K562 (cell line): ENCODE data around the gene SYT1. TPM values are rescaled to one million over a fixed set of nuclear protein-coding genes. Genes with fewer than 3 reads are reported as not detected.

ENCODE experiments used
- ATAC-seq: fragments of 200-7000 bp; cut with Tn5 transposase; 3 replicates; pipeline ENCODE4 v1.9.1; 2020; ENCODE audit warnings: moderate library complexity
- BruUV-seq: library from RNA; stranded (reverse); fragments of 400-500 nt; replicated peaks from 2 replicates; lab custom pipeline; 2021; lab: Mats Ljungman, UMichigan
- CTCF ChIA-PET: fragments of 300-600 bp; formaldehyde crosslinking; extraction: SDS; loops from one replicate; lab custom pipeline; 2021; ENCODE audit warnings: low intra/inter-chr PET ratio; lab: Yijun Ruan, JAX
- POLR2A ChIA-PET: fragments of 300-600, 350-650 bp; sonication (Branson Sonifier 250); formaldehyde crosslinking; extraction: SDS; loops from one replicate; lab custom pipeline; 2021; ENCODE audit warnings: antibody characterized with exemption, inconsistent platforms; lab: Yijun Ruan, JAX
- DNase-seq, 4 experiments: peaks; one replicate each; pipeline versions ENCODE4 v3.0.0 to v3.0.0-alpha.2; 2011 to 2018; ENCODE audit warnings: low spot score in 3 of 4, mixed read lengths in 3 of 4; ENCODE audit errors: extremely low read depth in 1 of 4
- FAIRE-seq: peaks from 2 replicates; lab custom pipeline; 2011; peaks lifted over from hg19 to GRCh38; lab: Jason Lieb, UNC
- H2AFZ ChIP-seq: 2 replicates; pipeline ENCODE4 v1.6.0; 2011; ENCODE audit warnings: low read depth, low read length, control low read depth, inconsistent platforms
- H3K27ac ChIP-seq: fragments of 200-600 bp; 3 replicates; pipeline ENCODE4 v1.8.0; 2011; ENCODE audit warnings: low read depth, mild to moderate bottlenecking, control low read depth, inconsistent platforms, low read length, moderate library complexity, mixed read lengths; ENCODE audit errors: extremely low read depth
- H3K27me3 ChIP-seq, 2 experiments: fragments of 300-600 bp in 1 of 2; 2 replicates in 1 of 2; 3 replicates in 1 of 2; pipeline versions ENCODE4 v1.6.0 to v1.8.0; 2011; ENCODE audit warnings: inconsistent platforms in 2 of 2, low read length in 2 of 2, mild to moderate bottlenecking in 1 of 2, mixed read lengths in 1 of 2, moderate library complexity in 1 of 2; ENCODE audit not compliant: control insufficient read depth in 2 of 2, insufficient read depth in 2 of 2
- H3K36me3 ChIP-seq: fragments of 300-600 bp; 3 replicates; pipeline ENCODE4 v1.8.0; 2011; ENCODE audit warnings: mild to moderate bottlenecking, low read length, inconsistent platforms; ENCODE audit not compliant: control insufficient read depth, insufficient read depth
- H3K4me1 ChIP-seq, 2 experiments: fragments of 200-600 bp in 1 of 2; replicated peaks in 1 of 2; 2 replicates in 1 of 2; 3 replicates in 1 of 2; pipeline versions ENCODE4 v1.5.1 to v1.8.0; 2011; ENCODE audit warnings: inconsistent platforms in 2 of 2, low read length in 2 of 2, mild to moderate bottlenecking in 1 of 2, mixed read lengths in 1 of 2, moderate library complexity in 1 of 2; ENCODE audit not compliant: control insufficient read depth in 2 of 2, insufficient read depth in 2 of 2
- H3K4me2 ChIP-seq: 2 replicates; pipeline ENCODE4 v1.6.1; 2011; ENCODE audit warnings: low read length, control low read depth, inconsistent platforms, mixed read lengths; ENCODE audit not compliant: insufficient read depth
- H3K4me3 ChIP-seq: fragments of 200-600 bp; sonication (generic), shearing (Covaris generic); 2 replicates; pipeline ENCODE4 v1.5.1; 2016; ENCODE audit warnings: control low read depth, inconsistent platforms
- H3K79me2 ChIP-seq: fragments of 200-600 bp; 3 replicates; pipeline ENCODE4 v1.8.0; 2011; ENCODE audit warnings: low read length, inconsistent platforms; ENCODE audit not compliant: control insufficient read depth, insufficient read depth
- H3K9ac ChIP-seq, 2 experiments: 2 replicates each; pipeline versions ENCODE4 v1.6.0 to v1.6.1; 2011; ENCODE audit warnings: low read depth in 2 of 2, low read length in 2 of 2, control low read depth in 1 of 2, inconsistent platforms in 1 of 2, mild to moderate bottlenecking in 1 of 2, mixed read lengths in 1 of 2; ENCODE audit not compliant: insufficient read depth in 1 of 2
- H3K9me1 ChIP-seq: one replicate; pipeline ENCODE4 v1.6.0; 2011; ENCODE audit warnings: inconsistent platforms, mild to moderate bottlenecking, low read length, moderate library complexity; ENCODE audit not compliant: control insufficient read depth, insufficient read depth
- H3K9me3 ChIP-seq: replicated peaks from 2 replicates; pipeline ENCODE4 v1.5.1; 2011; ENCODE audit warnings: low read depth, low read length, inconsistent platforms; ENCODE audit not compliant: control insufficient read depth, insufficient read depth
- H4K20me1 ChIP-seq: replicated peaks from 2 replicates; pipeline ENCODE4 v1.6.1; 2011; ENCODE audit warnings: low read length, inconsistent platforms, mixed read lengths; ENCODE audit not compliant: control insufficient read depth, insufficient read depth
- ARID2 ChIP-seq: fragments of 450-650 bp; IDR thresholded peaks from 2 replicates; pipeline ENCODE4 v1.6.1; 2017; ENCODE audit warnings: antibody characterized with exemption, mild to moderate bottlenecking
- BRF1 ChIP-seq: IDR thresholded peaks from 3 replicates; pipeline ENCODE4 v1.6.1; 2011; ENCODE audit warnings: borderline replicate concordance, mild to moderate bottlenecking; ENCODE audit not compliant: insufficient read length; ENCODE audit errors: extremely low read depth
- CTCF ChIP-seq, 3 experiments: IDR thresholded peaks in 2 of 3; conservative IDR thresholded peaks in 1 of 3; 2 replicates each; pipeline ENCODE4 v1.5.1; 2011 to 2012; ENCODE audit warnings: low read length in 3 of 3, mild to moderate bottlenecking in 3 of 3, control low read depth in 2 of 3, improper control_type of control experiment in 1 of 3, inconsistent platforms in 1 of 3, low read depth in 1 of 3, mixed read lengths in 1 of 3, moderate library complexity in 1 of 3; ENCODE audit not compliant: insufficient read depth in 2 of 3
- EZH2 ChIP-seq: IDR thresholded peaks from 2 replicates; pipeline ENCODE4 v1.6.1; 2012; ENCODE audit warnings: low read depth, mild to moderate bottlenecking, inconsistent platforms, low read length, borderline replicate concordance
- PCBP2 ChIP-seq: fragments of 200-400 bp; formaldehyde crosslinking; IDR thresholded peaks from 2 replicates; pipeline ENCODE4 v1.6.1; 2018; ENCODE audit warnings: low read length, low read depth, mild to moderate bottlenecking, moderate library complexity; ENCODE audit not compliant: poor library complexity, severe bottlenecking
- RB1 ChIP-seq: fragments of 450-650 bp; IDR thresholded peaks from 2 replicates; pipeline ENCODE4 v1.6.1; 2017; ENCODE audit warnings: low read depth, mild to moderate bottlenecking
- SMAD4 ChIP-seq: fragments of 250-450 bp; sonication (Bioruptor Pico); conservative IDR thresholded peaks from 2 replicates; pipeline ENCODE4 v1.8.0; 2021; ENCODE audit warnings: inconsistent platforms, mild to moderate bottlenecking, moderate library complexity
- TCF3 ChIP-seq: sonication (generic); formaldehyde crosslinking; IDR thresholded peaks from 2 replicates; pipeline ENCODE4 v1.4.0; 2020; ENCODE audit warnings: mild to moderate bottlenecking, missing genetic modification reagents
- TEAD1 ChIP-seq, 2 experiments: fragments of 450-650 bp in 1 of 2; sonication (generic) in 1 of 2; formaldehyde crosslinking; IDR thresholded peaks; 2 replicates each; pipeline versions ENCODE4 v1.4.0 to v1.8.0; 2020 to 2022; ENCODE audit warnings: mild to moderate bottlenecking in 2 of 2, missing genetic modification reagents in 1 of 2
- ZNF511 ChIP-seq: sonication (generic); formaldehyde crosslinking; IDR thresholded peaks from 2 replicates; pipeline ENCODE4 v1.8.0; 2022; ENCODE audit warnings: mild to moderate bottlenecking, missing genetic modification reagents
- ZNF551 ChIP-seq: fragments of 250-450 bp; sonication (Bioruptor Pico); IDR thresholded peaks from 2 replicates; pipeline ENCODE4 v1.5.0; 2021; ENCODE audit warnings: mild to moderate bottlenecking, moderate library complexity
- ZNF586 ChIP-seq: fragments of 450-650 bp; formaldehyde crosslinking; conservative IDR thresholded peaks from 2 replicates; pipeline ENCODE4 v1.4.0; 2020; ENCODE audit warnings: mild to moderate bottlenecking, moderate library complexity
- WGBS: fragments of 100-300 bp; shearing (Covaris generic); methylation state at CpG from one replicate; pipeline ENCODE4 v1.1.6; 2016; ENCODE audit warnings: low coverage, mixed read lengths; ENCODE audit not compliant: insufficient coverage; ENCODE audit errors: missing lambda C conversion rate; 5-methylcytosine and 5-hydroxymethylcytosine counted together
- in situ Hi-C: fragments of 300-500 bp; cut with MboI; formaldehyde crosslinking; loops from 4 replicates; pipeline ENCODE4 v1.15.0; 2018; ENCODE audit warnings: inconsistent platforms, mixed read lengths
- intact Hi-C: fragments of 100-400 bp; cut with micrococcal nuclease; formaldehyde crosslinking; loops from 2 replicates; pipeline ENCODE4 v1.14.2; 2022
- polyA plus RNA-seq, 8 experiments: library from polyadenylated mRNA; depleted of rRNA in 4 of 8; stranded (reverse) in 5 of 8; unstranded in 3 of 8; fragments of >200 nt; fragmentation: Nextera tagmentation in 2 of 8; fragmentation: Illumina TruSeq in 1 of 8; extraction: Ambion mirVana in 2 of 8; extraction: Trizol in 1 of 8; gene quantifications; 2 replicates each; pipeline versions ENCODE4 v1.2.1 to v1.2.3, GENCODE V29; 2011 to 2014; ENCODE audit warnings: inconsistent platforms in 1 of 8, missing spikeins in 1 of 8
- total RNA-seq, 7 experiments: library from RNA; depleted of rRNA in 6 of 7; stranded (reverse); fragments of >200 nt in 6 of 7; fragmentation: Illumina TruSeq in 2 of 7; extraction: Trizol in 2 of 7; gene quantifications; 2 replicates each; pipeline versions ENCODE4 v1.2.1 to v1.2.3, GENCODE V29; 2011 to 2021; ENCODE audit warnings: low replicate concordance in 1 of 7

SYT1 gene
- total and polyA plus RNA-seq, 9 of the 15 experiments (the other 6 are each of a cell fraction or from before 2014, with no cell fraction given): 0.03 to 0.13 (median 0.07) TPM; not detected in 4

- DNase-seq: no peak
- H3K36me3 ChIP-seq: no peaks in the 10 kb centered on the region
- H3K27me3 ChIP-seq: no peaks in the 10 kb centered on the region
- no peaks in the 10 kb centered on the region for H3K9me1 ChIP-seq
- no peak overlapping the region for H3K9ac ChIP-seq
- H3K4me3 ChIP-seq: no peak overlapping the region
- ChIA-PET POLR2A (no interaction called here), CTCF (no interaction called here)
- 0 out of 2 replicates have a peak, but pooled peaks cover 3% of the 10 kb centered on the region for H3K9me3 ChIP-seq
- no peak for ATAC-seq
- no peaks in the 10 kb centered on the region for H4K20me1 ChIP-seq
- H3K79me2 ChIP-seq: no peaks in the 10 kb centered on the region
- TF ChIP-seq ZNF511 (CRISPR knock-in tag): no peak
- TF ChIP-seq, all 486 proteins: peak for 0
- no TSS peak for BruUV-seq
- no peak for FAIRE-seq
- in situ Hi-C loops (no loop called here), intact Hi-C loops (no loop called here)
- Histone ChIP-seq H3K27ac (no peak overlapping the region), H3K4me2 (no peak overlapping the region), H2AFZ (no peak overlapping the region), H3K4me1 (no peaks in the 10 kb centered on the region)
Measured at GRCh38 chr12:79413796-79414195, 549.2 kb downstream of the SYT1 start.

GRCh38 chr12:79414252-79414651 lies 549.7 kb downstream of the SYT1 start:
- in situ Hi-C loops (no loop called here), intact Hi-C loops (no loop called here)
- no peak for DNase-seq
- Histone ChIP-seq H3K36me3 (no peaks in the 10 kb centered on the region), H3K4me2 (no peak overlapping the region), H4K20me1 (no peaks in the 10 kb centered on the region), H3K27me3 (no peaks in the 10 kb centered on the region), H3K27ac (no peak overlapping the region), H3K9ac (no peak overlapping the region), H3K9me1 (no peaks in the 10 kb centered on the region), H3K4me1 (no peaks in the 10 kb centered on the region), H2AFZ (no peak overlapping the region), H3K79me2 (no peaks in the 10 kb centered on the region), H3K4me3 (no peak overlapping the region), H3K9me3 (0 out of 2 replicates have a peak, but pooled peaks cover 3% of the 10 kb centered on the region)
- no peak for FAIRE-seq
- ChIA-PET POLR2A (no interaction called here), CTCF (no interaction called here)
- 0% methylated on average over 2 of the region's 2 CpGs for WGBS
- ATAC-seq: no peak
- BruUV-seq: no TSS peak
- no peak for TF ChIP-seq TEAD1 (CRISPR knock-in tag; IDR thresholded peaks at IDR 0.05)
- TF ChIP-seq PCBP2: no peak
- TF ChIP-seq ZNF551 (CRISPR knock-in tag): no peak
- TF ChIP-seq CTCF (IDR thresholded peaks at IDR 0.05 in 2 of 3, conservative IDR thresholded peaks at IDR 0.05 in 1 of 3; ENCODE audit: insufficient read depth in 2 of 3, low read depth in 1 of 3, low read length in 3 of 3): no peak
- TF ChIP-seq RB1: no peak
- TF ChIP-seq EZH2: no peak
- no peak for TF ChIP-seq ARID2
- TF ChIP-seq TCF3 (CRISPR knock-in tag): no peak
- TF ChIP-seq BRF1: no peak
- no peak for TF ChIP-seq SMAD4 (CRISPR knock-in tag)
- TF ChIP-seq ZNF586 (CRISPR knock-in tag): no peak
